Cerebellar cortex (tissue), 1 donor: ENCODE data around the gene SLTM.
"Not testable (repeated sequence)": the region's sequence is repeated elsewhere in the genome, so short reads cannot be mapped to it uniquely, and the experiment has no call there.

Experiments used
- DNase-seq: peaks from one replicate; pipeline ENCODE4 v3.0.0-alpha.2; 2015; ENCODE audit warnings: low spot score

The SLTM gene

GRCh38 chr15:58926823-58927222 lies 6.7 kb downstream of the SLTM start:
- DNase-seq = no peak

GRCh38 chr15:58924327-58924726 lies 9.2 kb downstream of the SLTM start:
- no peak for DNase-seq

DNA sequence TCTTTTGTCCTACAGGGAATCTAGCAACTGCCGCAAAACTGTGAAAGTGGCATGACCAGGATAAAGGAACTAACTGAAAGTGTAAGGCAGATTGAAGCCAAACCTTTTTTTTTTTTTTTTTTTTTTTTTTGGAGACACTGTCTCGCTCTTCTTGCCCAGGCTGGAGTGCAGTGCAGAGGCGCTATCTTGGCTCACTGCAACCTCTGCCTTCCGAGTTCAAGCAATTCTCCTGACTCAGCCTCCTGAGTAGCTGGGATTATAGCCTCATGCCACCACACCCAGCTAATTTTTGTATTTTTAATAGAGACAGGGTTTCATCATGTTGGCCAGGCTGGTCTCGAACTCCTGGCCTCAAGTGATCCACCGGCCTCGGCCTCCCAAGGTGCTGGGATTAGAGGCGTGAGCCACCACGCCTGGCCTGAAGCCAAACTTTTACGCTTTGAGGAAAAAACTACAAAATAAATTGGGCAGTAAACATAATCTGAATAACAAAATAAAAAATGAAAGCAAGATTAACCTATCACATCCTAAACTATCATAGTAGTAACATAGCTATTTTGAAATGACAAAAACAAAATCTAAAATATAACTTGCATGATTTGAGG lies 9.7 kb downstream of the SLTM start:
- no peak for DNase-seq

DNA sequence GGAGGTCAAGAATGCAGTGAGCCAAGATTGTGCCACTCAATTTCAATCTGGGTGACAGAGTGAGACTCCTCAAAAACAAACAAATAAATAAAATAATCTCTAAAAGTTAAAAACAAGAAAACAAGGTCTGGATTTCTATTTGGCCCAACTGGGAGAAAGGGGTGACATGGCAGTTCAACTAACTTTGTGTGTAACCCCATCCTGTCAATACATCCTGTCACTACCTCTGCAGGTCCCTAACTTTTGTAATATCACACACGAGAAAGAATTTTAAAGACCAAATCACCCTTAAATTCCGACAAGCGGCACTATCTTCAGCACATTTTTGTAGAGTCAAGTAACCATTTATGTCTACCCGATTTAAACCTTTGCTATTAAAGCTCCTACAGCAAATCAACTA lies 10.2 kb downstream of the SLTM start:
- DNase-seq = no peak

- DNase-seq = no peak
Observed at GRCh38 chr15:58921267-58921790, 12.2 kb downstream of the SLTM start.

DNA sequence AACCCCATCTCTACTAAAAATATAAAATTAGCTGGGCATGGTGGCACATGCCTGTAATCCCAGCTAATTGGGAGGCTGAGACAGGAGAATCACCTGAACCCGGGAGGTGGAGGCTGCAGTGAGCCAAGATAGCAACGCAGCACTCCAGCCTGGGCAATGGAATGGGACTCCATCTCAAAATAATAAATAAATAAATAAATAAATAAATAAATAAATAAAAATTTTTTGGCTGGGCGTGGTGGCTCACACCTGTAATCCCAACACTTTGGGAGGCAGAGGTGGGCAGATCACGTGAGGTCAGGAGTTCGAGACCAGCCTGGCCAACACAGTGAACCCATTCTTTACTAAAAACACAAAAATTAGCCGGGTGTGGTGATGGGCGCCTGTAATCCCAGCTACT lies 13.0 kb downstream of the SLTM start:
- DNase-seq = not testable (repeated sequence)

DNA sequence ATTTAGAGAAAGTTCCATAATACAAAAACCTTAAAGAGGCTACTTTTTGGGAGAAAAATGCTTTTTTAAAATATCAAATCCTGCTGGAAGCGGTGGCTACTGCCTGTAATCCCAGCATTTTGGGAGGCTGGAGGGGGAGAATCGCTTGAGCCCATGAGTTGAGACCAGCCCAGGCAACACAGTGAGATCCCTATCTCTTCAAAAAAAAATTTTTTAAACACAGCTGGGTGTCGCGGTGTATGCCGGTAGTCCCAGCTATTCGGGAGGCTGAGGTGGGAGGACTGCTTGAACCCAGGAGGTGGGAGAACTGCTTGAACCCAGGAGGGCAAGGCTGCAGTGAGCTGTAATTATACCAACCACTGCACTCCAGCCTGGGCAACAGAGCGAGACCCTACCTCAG lies 14.2 kb downstream of the SLTM start:
- DNase-seq = no peak

- no peak for DNase-seq
Observed at GRCh38 chr15:58918239-58918638, 15.2 kb downstream of the SLTM start.

- DNase-seq = not testable (repeated sequence)
Observed at GRCh38 chr15:58917613-58918129, 15.8 kb downstream of the SLTM start.

DNA sequence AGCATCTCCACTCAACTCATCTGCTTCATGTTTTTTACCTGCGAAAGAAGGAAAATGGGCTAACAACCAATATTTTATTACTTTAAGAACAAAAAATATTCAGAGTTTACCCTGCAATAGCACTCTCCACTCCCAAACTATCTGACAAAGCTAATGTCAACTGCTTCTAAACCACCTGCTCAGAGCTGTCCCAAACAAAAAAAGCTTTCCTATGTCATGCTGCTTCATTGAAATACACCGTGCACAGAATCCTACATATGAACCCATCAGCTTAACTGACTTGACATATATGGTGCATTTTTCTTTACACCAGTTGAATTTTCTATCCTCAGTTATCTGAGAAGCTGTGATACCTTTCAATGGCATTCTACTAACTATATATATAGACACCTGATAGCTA lies 16.5 kb downstream of the SLTM start:
- DNase-seq = no peak

GRCh38 chr15:58910456-58910855 lies 23.0 kb downstream of the SLTM start:
- DNase-seq = no peak

DNA sequence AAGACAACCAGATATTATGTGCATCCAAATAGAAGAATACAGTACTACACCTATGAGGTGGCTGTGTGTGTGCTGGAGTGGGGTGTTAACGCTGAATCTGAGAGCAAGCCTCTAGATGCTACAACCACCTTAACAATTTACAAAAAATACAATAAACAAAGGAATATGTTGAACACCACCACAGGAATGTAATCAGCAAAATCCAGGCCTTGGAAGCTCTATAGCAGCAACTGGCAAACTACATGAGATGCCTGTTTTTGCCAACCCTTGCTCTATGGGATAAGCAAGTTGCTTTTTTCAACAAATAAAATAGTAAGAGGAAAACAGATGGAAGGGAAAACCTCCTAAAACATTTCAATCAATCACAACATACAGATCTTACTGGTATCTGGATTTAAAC lies 23.9 kb downstream of the SLTM start:
- no peak for DNase-seq

GRCh38 chr15:58908550-58909309 lies 24.7 kb downstream of the SLTM start:
- no peak for DNase-seq

GRCh38 chr15:58900631-58901030 lies 32.8 kb downstream of the SLTM start:
- DNase-seq = no peak

DNA sequence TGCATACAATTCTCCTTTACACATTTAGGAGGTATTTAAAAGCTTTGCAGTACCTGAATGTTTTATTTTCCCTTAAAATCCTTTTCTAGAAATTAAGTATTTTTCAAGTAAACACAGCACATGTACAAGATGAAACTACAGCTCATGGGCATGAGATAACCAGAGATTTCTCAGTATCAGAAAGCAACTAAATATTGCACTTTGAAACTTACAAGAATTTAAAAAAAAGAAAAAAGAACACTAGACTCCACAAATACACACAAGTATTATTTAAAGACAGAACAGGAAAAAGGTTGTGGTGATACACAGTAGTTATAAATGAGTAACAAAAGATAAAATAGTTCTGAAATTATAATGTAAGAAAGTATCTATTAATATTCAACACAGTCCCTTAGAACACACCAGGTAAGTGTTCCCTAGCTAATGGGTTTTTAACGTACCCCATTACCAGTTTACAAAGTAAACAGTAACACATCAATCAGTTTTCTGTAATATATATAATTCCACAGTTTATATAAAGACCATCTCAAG lies 35.3 kb downstream of the SLTM start:
- no peak for DNase-seq

- DNase-seq = no peak
Observed at GRCh38 chr15:58889363-58889762, 44.1 kb downstream of the SLTM start.

DNA sequence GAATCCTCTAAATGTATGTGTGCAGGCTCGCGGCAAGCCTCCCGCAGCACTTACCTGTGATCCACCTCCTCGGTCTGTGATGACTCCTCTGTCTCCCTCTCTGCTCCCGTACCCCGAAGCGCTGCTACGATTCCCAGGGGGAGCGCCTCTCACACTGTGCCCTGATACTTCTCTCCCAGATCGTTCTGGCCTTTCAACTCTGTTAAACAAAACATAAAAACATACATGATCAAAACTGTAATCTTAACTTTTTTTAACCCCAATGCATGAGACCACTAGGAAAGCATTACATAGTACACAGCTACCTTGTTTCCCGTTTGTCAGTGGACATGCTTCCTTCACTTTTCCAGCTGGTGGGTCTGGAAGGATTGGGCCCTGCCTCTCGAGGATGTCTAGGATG lies 46.6 kb downstream of the SLTM start:
- no peak for DNase-seq

DNA sequence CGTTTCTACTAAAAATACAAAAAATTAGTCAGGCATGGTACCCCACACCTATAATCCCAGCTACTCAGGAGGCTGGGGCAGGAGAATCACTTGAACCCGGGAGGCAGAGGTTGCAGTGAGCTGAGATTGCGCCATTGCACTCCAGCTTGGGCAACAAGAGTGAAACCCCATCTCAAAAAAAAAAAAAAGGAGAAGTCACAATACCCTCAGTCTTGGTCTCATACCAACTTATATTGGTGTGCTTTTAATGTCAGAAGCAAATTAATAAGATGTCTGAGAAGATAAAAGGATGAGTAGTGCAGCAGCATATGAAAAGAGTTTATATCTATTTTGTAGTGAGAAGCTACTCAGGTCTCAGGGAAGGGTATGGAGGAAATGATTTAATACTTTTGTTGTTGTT lies 49.6 kb downstream of the SLTM start:
- not testable (repeated sequence) for DNase-seq

DNA sequence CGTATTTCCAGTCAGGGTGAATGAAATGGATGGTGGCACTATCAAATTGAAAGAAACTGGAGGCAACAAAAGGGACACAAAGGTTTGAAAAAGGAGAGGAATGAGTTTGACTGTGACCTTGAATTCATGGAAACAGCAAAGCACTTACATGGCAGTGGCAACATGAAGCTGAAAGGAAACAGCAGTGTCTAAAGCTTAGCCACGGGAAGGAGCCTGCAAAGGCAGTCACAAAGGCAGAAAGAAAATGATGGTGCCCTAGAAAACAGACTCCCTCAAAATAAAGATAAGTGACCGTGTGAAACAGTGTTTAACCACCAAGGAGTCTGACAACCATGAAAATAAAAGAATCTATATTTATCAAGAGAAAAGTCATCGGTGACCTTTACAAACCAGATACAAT lies 51.2 kb downstream of the SLTM start:
- no peak for DNase-seq

DNA sequence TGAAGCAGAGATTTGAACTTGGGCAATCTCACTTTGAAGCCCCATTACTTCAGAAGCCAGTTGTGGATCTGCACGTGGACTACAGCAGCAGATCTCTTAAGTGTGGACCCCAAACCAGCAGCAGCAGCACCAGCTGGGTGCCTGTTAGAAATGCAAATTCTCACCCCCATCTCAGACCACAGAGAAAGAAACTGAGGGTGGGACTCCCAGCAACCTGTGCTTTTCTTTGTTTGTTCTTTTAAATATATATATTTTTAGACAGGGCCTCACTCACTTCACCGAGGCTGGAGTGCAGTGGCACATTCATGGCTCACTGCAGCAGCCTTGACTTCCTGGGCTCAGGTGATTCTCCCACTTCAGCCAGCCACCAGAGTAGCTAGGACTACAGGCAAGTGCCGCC lies 53.2 kb downstream of the SLTM start:
- no peak for DNase-seq

DNA sequence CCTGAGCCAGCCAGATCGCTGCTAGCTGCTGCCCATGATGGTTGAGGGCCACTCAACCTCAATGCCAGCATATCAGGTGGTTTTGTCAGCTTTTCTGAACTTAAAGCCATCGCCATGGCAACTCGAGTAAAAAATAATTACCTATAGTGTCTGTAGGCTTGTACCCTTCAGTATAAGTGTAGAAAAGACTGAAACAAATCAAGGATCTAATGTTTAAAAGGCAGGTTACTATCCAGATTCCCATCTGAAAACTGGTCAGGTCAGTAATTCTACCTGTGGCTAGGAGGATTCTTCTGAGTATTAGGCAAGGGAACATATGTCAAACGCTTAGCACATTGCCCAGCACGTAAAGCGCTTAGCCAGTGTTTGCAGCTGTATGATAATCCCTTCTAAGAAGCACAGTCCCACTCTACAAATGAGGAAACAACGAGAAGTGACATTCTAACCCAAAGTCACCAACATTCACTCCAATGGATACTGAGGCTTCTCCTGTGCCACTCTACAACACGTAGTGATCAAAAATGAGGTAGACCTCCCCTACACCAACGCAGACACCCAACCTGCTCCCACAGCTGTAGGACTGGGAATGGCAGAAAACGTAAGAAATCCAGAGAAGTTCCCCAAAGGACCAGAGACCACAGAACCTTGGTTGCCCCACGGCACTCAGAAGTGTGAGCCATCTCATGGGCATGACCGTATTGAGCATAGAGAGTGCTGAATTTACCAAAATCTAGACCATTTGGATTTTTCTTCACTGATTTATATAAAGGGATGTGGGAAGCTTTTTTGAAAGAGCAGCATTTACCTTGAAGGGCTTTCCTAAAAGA lies 55.3 kb downstream of the SLTM start:
- DNase-seq = no peak
